NCI-H2081 treated with DMSO at 0.1 percent for 48 hours (cell line): ENCODE results near the gene DNAJB12.

Experiments used
- DNase-seq: peaks from one replicate; lab custom pipeline; 2025; lab: John Stamatoyannopoulos, UW

The DNAJB12 gene

DNA sequence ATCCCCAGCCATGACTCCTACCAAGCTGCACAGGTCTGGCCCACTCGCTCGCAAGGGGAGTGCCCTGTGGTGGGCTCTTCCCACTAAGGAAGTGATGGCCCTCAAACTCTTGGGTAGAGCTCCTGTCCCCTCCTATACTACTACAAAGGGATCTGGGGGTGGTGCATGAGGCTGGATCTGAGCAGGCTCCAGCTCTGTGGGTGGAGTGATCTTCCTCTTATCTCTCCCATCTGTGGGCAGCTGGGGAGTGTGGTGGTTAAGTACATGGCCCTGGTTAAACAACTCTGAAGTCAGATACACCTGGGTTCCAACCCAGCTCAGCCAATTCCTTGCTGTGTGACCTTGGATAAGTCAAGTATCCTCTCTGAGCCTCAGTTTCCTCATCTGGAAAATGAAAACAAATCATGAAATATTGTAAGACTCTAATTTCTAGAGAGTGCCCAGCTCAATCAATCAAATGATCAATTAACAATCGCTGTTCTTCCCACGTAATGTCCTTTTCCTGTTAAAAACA is 63.6 kb downstream of the DNAJB12 start:
- DNase-seq: no peak

DNA sequence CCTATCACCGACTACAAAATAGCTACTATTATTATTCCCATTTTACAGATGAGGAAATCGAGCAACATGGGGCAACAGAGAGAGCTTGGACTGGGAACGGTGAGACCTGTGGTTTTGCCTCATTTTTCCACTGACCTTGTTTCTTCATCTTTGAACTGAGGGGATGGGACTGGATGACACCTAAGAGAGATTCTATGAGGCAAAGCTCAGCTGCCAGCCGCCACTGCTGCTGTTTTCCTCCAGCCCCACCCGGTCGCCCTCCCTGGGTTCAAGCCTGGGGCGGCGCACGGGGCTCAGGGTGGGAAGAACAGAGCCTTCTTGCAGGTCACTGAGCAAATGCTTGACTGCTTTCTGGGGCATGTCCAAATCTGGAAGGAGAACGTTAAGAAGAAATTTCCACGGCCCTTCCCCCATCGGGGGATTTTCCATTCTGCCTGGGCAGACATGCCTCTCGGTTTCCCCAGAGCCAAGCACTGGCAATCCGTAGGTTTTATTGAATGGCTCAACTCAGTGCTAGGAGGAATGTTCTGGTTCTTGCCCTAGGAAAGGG is 68.7 kb downstream of the DNAJB12 start:
- no peak for DNase-seq

DNA sequence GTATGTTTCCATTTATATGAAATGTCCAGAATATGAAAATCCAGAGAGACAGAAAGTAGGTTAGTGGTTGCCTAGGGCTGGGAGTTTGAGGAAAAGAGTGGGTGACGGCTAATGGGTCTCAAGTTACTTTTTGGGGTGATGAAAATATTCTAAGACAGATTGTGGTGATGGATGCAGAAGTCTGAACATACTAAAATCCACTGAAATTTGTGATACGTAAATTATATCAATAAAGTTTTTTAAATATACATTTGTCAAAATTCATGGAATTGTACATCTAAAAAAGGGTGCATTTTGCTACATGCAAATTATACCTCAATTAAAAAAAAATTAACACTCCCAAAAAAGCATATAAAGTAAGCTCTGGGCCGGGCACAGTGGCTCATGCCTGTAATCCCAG is 71.6 kb downstream of the DNAJB12 start:
- DNase-seq: no peak
